AG04450 (cell line): Measurements from ENCODE around the gene MACROD2. TPM values are rescaled to one million over a fixed set of nuclear protein-coding genes. Genes with fewer than 3 reads are reported as not detected.

Experiments used
- CTCF ChIA-PET: fragments of 300-600, 350-600 bp; formaldehyde crosslinking; extraction: SDS; loops from one replicate; lab custom pipeline; 2022; ENCODE audit warnings: antibody characterized with exemption, inconsistent platforms; lab: Charles Lee
- POLR2A ChIA-PET: fragments of 350-600 bp; formaldehyde crosslinking; extraction: SDS; loops from one replicate; lab custom pipeline; 2021; ENCODE audit warnings: antibody characterized with exemption, inconsistent platforms; lab: Yijun Ruan, JAX
- DNase-seq: peaks from one replicate; pipeline ENCODE4 v3.0.0-alpha.2; 2011; ENCODE audit warnings: low read depth, low spot score
- H3K27ac ChIP-seq: one replicate; pipeline ENCODE4 v1.5.1; 2012; ENCODE audit warnings: low read depth, low read length, control low read depth
- H3K27me3 ChIP-seq: one replicate; pipeline ENCODE4 v1.6.0; 2012; ENCODE audit warnings: low read length; ENCODE audit not compliant: control insufficient read depth, insufficient read depth
- H3K4me3 ChIP-seq: 2 replicates; pipeline ENCODE4 v1.5.1; 2011; ENCODE audit warnings: mild to moderate bottlenecking, low read depth, low read length, control low read depth
- H3K9me3 ChIP-seq: 2 replicates; pipeline ENCODE4 v1.5.1; 2012; ENCODE audit warnings: low read length; ENCODE audit not compliant: control insufficient read depth, insufficient read depth
- polyA plus RNA-seq: library from polyadenylated mRNA; depleted of rRNA; stranded (reverse); fragments of >200 nt; gene quantifications from 2 replicates; pipeline ENCODE4 v1.2.3, GENCODE V29; 2011
- TF ChIP-seq, protein P1 (sequence below): IDR thresholded peaks from 2 replicates; pipeline ENCODE4 v1.5.1; 2011; ENCODE audit warnings: low read depth, low read length, control low read depth, inconsistent platforms

Gene MACROD2
- polyA plus RNA-seq, 1 experiment = 0.02 TPM

DNA sequence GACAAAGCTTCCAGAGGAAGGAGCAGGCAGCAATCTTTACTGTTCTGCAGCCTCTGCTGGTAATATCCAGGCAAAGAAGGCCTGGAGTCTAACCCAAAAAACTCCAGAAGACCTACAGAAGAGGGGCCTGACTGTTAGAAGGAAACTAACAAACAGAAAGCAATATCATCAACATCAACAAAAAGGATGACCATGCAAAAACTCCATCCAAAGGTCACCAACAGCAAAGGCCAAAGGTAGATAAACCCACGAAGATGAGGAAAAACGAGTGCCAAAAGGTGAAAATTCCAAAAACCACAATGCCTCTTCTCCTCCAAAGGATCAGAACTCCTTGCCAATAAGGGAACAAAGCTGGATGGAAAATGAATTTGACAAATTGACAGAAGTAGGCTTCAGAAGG, 811.9 kb downstream of the MACROD2 start:
- ChIA-PET CTCF (no interaction called here), POLR2A (no interaction called here)
- no peak overlapping the region for H3K27ac ChIP-seq
- no peaks in the 10 kb centered on the region for H3K9me3 ChIP-seq
- no peaks in the 10 kb centered on the region for H3K27me3 ChIP-seq
- DNase-seq = no peak
- no peak overlapping the region for H3K4me3 ChIP-seq
- TF ChIP-seq, protein P1, sequence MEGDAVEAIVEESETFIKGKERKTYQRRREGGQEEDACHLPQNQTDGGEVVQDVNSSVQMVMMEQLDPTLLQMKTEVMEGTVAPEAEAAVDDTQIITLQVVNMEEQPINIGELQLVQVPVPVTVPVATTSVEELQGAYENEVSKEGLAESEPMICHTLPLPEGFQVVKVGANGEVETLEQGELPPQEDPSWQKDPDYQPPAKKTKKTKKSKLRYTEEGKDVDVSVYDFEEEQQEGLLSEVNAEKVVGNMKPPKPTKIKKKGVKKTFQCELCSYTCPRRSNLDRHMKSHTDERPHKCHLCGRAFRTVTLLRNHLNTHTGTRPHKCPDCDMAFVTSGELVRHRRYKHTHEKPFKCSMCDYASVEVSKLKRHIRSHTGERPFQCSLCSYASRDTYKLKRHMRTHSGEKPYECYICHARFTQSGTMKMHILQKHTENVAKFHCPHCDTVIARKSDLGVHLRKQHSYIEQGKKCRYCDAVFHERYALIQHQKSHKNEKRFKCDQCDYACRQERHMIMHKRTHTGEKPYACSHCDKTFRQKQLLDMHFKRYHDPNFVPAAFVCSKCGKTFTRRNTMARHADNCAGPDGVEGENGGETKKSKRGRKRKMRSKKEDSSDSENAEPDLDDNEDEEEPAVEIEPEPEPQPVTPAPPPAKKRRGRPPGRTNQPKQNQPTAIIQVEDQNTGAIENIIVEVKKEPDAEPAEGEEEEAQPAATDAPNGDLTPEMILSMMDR = no peak

DNA sequence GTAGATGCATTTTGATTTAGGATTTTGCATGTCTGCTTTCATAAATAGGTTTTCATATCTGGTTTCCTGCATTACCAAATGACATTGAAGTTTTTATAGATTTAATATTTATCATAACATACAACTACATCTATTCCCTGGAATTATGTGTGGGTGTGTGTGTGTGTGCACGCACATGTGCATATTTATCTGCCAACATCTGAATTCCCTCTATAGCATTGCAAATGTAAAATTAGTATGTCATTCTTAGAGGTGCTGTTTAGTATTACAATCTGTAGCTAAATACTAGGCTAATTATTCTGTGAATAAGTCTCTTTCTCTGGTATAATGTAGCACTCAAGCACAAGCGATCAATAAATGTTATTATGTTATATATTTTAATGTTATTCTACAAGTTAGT, 820.0 kb downstream of the MACROD2 start:
- ChIA-PET CTCF (no interaction called here), POLR2A (no interaction called here)
- no peak overlapping the region for H3K27ac ChIP-seq
- H3K9me3 ChIP-seq = no peaks in the 10 kb centered on the region
- H3K4me3 ChIP-seq = no peak overlapping the region
- TF ChIP-seq, protein P1 = no peak
- no peak for DNase-seq
- H3K27me3 ChIP-seq = no peaks in the 10 kb centered on the region

DNA sequence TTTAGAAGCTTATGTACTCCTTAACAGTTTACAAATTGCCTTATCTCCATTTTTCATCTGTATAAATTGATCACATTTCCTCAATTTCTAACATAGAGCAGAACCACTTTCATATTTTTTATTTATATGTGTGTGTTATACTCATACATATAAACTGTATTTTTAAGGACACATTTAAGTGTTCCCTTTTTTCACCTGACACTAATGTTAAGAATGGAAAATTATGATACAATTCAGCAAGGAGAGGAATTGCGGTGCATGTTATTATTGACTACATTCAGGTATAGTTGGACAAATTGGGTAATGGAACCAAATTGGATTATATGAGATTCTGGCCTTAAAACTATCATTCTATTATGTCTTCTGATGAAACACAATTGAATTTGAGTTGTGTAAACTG, 821.2 kb downstream of the MACROD2 start:
- POLR2A ChIA-PET = no interaction called here
- TF ChIP-seq, protein P1 = no peak
- no peak overlapping the region for H3K4me3 ChIP-seq
- CTCF ChIA-PET = no interaction called here
- no peaks in the 10 kb centered on the region for H3K9me3 ChIP-seq
- H3K27ac ChIP-seq = no peak overlapping the region
- H3K27me3 ChIP-seq = no peaks in the 10 kb centered on the region
- no peak for DNase-seq

DNA sequence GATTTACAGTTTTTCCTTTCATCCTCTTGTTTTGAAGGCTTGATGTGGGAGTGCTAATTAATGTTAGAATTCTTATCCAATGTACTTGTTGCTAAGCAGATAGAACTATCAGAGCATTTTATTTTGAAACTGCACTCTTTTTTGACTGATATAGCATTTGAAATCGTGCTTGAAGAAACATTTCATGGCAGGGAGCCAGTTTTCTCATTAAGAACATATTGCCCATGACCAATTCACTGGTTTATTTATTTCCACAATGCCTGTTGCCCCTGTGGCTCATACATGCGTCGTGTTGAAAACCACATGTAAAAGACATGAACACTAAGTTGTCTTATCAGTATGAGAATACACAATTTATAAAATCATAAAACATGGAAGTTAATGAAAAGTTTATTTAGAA, 821.8 kb downstream of the MACROD2 start:
- ChIA-PET POLR2A (no interaction called here), CTCF (no interaction called here)
- no peak overlapping the region for H3K4me3 ChIP-seq
- TF ChIP-seq, protein P1 = no peak
- no peaks in the 10 kb centered on the region for H3K27me3 ChIP-seq
- H3K9me3 ChIP-seq = no peaks in the 10 kb centered on the region
- DNase-seq = no peak
- H3K27ac ChIP-seq = no peak overlapping the region

DNA sequence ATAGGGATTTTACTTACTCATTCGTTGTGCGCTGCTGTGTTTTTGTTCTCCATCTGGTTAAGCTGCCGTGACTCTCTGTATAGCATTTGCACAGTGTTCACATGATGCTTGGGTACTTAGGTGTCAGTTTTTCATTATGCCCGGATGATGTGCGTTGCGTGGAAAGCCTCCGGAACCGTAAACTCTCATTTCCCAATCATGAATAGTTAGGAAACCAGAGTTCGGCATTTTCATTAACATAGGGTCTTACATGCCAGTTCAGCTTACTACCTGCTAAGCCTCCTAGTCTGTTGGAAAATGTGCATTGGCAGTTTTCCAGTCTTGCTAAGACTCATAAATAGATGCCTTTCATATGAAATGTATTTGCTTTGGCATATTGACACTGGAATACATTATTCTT, 825.5 kb downstream of the MACROD2 start:
- TF ChIP-seq, protein P1 = no peak
- Histone ChIP-seq H3K9me3 (no peaks in the 10 kb centered on the region), H3K4me3 (no peak overlapping the region), H3K27me3 (no peaks in the 10 kb centered on the region), H3K27ac (no peak overlapping the region)
- no peak for DNase-seq
- ChIA-PET CTCF (no interaction called here), POLR2A (no interaction called here)
